OCI-LY3 (cell line): ENCODE results near the gene AGRN.
"Not testable (repeated sequence)": the region's sequence is repeated elsewhere in the genome, so short reads cannot be mapped to it uniquely, and the experiment has no call there.

Source experiments
- H2AFZ ChIP-seq: fragments of 200-600, 300-600 bp; shearing (Covaris generic); 2 replicates; pipeline ENCODE4 v1.6.0; 2014; ENCODE audit warnings: antibody characterized with exemption, low read depth, low read length
- H3K27ac ChIP-seq: fragments of 200-600, 300-600 bp; sonication (generic); 2 replicates; pipeline ENCODE4 v1.5.1; 2014; ENCODE audit warnings: mild to moderate bottlenecking, low read length, moderate library complexity, mixed read lengths
- H3K27me3 ChIP-seq: fragments of 200-600, 300-600 bp; sonication (generic); 2 replicates; pipeline ENCODE4 v1.6.1; 2014; ENCODE audit warnings: low read depth, low read length, mixed read lengths
- H3K36me3 ChIP-seq: fragments of 200-600, 300-600 bp; sonication (generic); replicated peaks from 2 replicates; pipeline ENCODE3; 2014; ENCODE audit warnings: low read depth, low read length, mixed read lengths
- H3K4me1 ChIP-seq: fragments of 300-600, 200-600 bp; sonication (generic); 2 replicates; pipeline ENCODE4 v1.6.1; 2014; ENCODE audit warnings: low read length, mixed read lengths
- H3K4me2 ChIP-seq: fragments of 200-600, 300-600 bp; sonication (generic); 2 replicates; pipeline ENCODE4 v1.6.1; 2014; ENCODE audit warnings: low read length, mixed read lengths
- H3K4me3 ChIP-seq: fragments of 300-600, 200-600 bp; sonication (generic); 2 replicates; pipeline ENCODE4 v1.5.1; 2014; ENCODE audit warnings: antibody characterized with exemption, mild to moderate bottlenecking, low read length, moderate library complexity
- H3K79me2 ChIP-seq: fragments of 300-600, 200-600 bp; shearing (Covaris generic); 2 replicates; pipeline ENCODE4 v1.6.1; 2014; ENCODE audit warnings: mild to moderate bottlenecking, low read length, mixed read lengths
- H3K9ac ChIP-seq: fragments of 300-600, 200-600 bp; shearing (Covaris generic); 2 replicates; pipeline ENCODE4 v1.6.0; 2014; ENCODE audit warnings: mild to moderate bottlenecking, low read length, moderate library complexity
- H3K9me3 ChIP-seq: fragments of 200-600, 300-600 bp; shearing (Covaris generic); 2 replicates; pipeline ENCODE4 v1.6.1; 2014; ENCODE audit warnings: low read length, mixed read lengths; ENCODE audit not compliant: insufficient read depth
- H4K20me1 ChIP-seq: fragments of 200-600, 300-600 bp; sonication (generic); 2 replicates; pipeline ENCODE4 v1.6.1; 2016; ENCODE audit warnings: low read length, mixed read lengths; ENCODE audit not compliant: insufficient read depth
- CTCF ChIP-seq: fragments of 200-600, 300-600 bp; sonication (generic); IDR thresholded peaks from 2 replicates; pipeline ENCODE4 v1.5.1; 2014; ENCODE audit warnings: antibody characterized with exemption, low read length, low read depth
- EZH2phosphoT487 ChIP-seq: fragments of 200-600 bp; shearing (Covaris generic); IDR thresholded peaks from 2 replicates; pipeline ENCODE4 v1.6.1; 2018; ENCODE audit warnings: antibody characterized with exemption, mixed run types, low read depth

Gene AGRN

GRCh38 chr1:974687-975328, 45.1 kb upstream of the AGRN start:
- H2AFZ ChIP-seq, result no peak overlapping the region
- no peaks in the 10 kb centered on the region for H3K79me2 ChIP-seq
- TF ChIP-seq EZH2phosphoT487 (no peak), CTCF (no peak)
- no peaks in the 10 kb centered on the region for H3K36me3 ChIP-seq
- no peak overlapping the region for H3K9ac ChIP-seq
- no peaks in the 10 kb centered on the region for H3K9me3 ChIP-seq
- H4K20me1 ChIP-seq, result no peaks in the 10 kb centered on the region
- H3K4me1 ChIP-seq, result no peaks in the 10 kb centered on the region
- no peak overlapping the region for H3K27ac ChIP-seq
- H3K4me3 ChIP-seq, result no peak overlapping the region
- H3K4me2 ChIP-seq, result no peak overlapping the region
- peaks cover 4% of the 10 kb centered on the region; the same call in 1 of the 2 replicates for H3K27me3 ChIP-seq

DNA sequence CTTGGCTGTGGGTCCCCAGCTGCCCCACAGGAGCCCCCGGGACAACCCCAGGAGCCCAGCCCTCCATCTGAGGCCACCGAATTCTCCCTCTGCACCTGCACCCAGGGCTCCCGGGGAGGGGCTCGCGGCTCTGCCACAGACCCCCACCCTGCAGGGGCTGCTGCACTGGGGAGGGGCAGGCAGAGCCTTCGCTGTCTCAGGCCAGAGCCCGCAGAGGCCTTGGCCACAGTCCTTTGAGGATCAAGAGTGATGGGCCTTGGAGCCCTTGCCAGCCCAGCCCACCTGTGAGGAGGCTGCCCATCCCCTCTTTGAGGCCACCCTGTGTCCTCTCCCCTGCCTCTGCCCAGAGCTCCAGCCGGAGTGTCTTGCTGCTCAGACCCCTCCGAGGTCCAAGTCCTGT, 44.6 kb upstream of the AGRN start:
- Histone ChIP-seq H3K4me3 (no peak overlapping the region), H3K9me3 (no peaks in the 10 kb centered on the region), H3K4me1 (no peaks in the 10 kb centered on the region), H3K4me2 (peak overlapping the region; percentile 92; the same call in 1 of the 2 replicates), H4K20me1 (no peaks in the 10 kb centered on the region), H2AFZ (no peak overlapping the region), H3K36me3 (no peaks in the 10 kb centered on the region), H3K27ac (no peak overlapping the region), H3K27me3 (peaks cover 4% of the 10 kb centered on the region; the same call in 1 of the 2 replicates), H3K79me2 (no peaks in the 10 kb centered on the region), H3K9ac (no peak overlapping the region)
- TF ChIP-seq EZH2phosphoT487 (no peak), CTCF (no peak)

DNA sequence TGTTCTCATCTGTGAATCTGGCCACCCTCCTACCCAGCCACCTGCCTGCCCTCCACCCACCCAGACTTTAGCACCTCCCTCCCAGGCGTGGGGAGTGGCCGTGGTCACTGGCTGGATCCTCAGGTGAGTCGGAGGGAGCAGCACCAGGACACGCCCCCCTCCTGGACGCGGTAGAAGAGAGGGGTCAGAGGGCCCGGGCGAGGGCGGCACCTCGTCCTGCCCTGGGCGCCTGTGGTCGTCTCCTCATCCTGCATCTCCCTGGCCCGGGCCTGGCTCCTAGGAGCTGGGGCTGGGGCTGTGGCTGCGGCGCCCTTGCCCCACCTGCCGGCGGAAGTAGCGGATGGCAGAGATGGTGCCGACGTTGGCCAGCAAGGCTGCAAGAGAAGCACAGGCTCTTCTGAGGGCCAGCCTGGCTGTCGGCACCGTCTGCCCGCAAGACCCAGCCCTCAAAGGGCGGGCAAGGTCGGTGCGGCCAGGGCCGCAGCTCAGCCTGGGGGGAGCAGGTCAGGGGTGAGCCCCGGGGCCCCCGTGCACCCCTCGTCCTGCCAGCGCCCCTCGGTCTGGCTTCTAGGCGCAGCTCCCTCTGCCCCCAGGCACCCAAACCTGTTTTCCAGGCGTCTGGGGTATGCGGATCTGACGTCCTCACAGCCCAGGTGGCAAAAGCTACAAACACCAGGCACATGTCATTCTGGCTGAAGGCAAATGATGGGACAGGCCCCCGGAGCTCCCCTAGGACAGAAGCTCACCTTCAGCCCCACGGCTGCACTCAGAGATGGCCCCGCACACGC, 43.8 kb upstream of the AGRN start:
- peak overlapping the region; percentile 25; the same call in 1 of the 2 replicates for H3K9ac ChIP-seq
- H3K27ac ChIP-seq, result no peak overlapping the region
- peaks cover 4% of the 10 kb centered on the region; the same call in 1 of the 2 replicates for H3K27me3 ChIP-seq
- no peaks in the 10 kb centered on the region for H3K9me3 ChIP-seq
- H3K4me3 ChIP-seq, result peak overlapping the region; percentile 76
- H3K4me2 ChIP-seq, result peak overlapping the region; percentile 92
- H4K20me1 ChIP-seq, result no peaks in the 10 kb centered on the region
- peak overlapping the region; percentile 80 for H2AFZ ChIP-seq
- H3K79me2 ChIP-seq, result no peaks in the 10 kb centered on the region
- TF ChIP-seq CTCF (peak; percentile 47), EZH2phosphoT487 (no peak)
- H3K36me3 ChIP-seq, result no peaks in the 10 kb centered on the region
- H3K4me1 ChIP-seq, result no peaks in the 10 kb centered on the region

- not testable (repeated sequence) for H3K9me3 ChIP-seq, H3K4me2 ChIP-seq, H3K9ac ChIP-seq, H3K36me3 ChIP-seq, H3K4me1 ChIP-seq, H4K20me1 ChIP-seq, H3K4me3 ChIP-seq, H3K79me2 ChIP-seq, H2AFZ ChIP-seq, H3K27ac ChIP-seq, H3K27me3 ChIP-seq
Measured at GRCh38 chr1:976791-977190, 43.1 kb upstream of the AGRN start.
